GM12865 (cell line): Measurements from ENCODE around the gene ZNF784.

Source experiments
- DNase-seq: peaks from one replicate; pipeline ENCODE4 v3.0.0; 2010; ENCODE audit warnings: low read depth
- H3K4me3 ChIP-seq: 2 replicates; pipeline ENCODE4 v1.5.1; 2011; ENCODE audit warnings: mild to moderate bottlenecking, low read depth, low read length, control low read depth
- TF ChIP-seq, protein P1 (sequence below): IDR thresholded peaks from 2 replicates; pipeline ENCODE4 v1.5.1; 2011; ENCODE audit warnings: low read length, control low read depth, low read depth, inconsistent platforms; ENCODE audit not compliant: insufficient read depth; ENCODE audit errors: missing control alignments

Gene ZNF784

DNA sequence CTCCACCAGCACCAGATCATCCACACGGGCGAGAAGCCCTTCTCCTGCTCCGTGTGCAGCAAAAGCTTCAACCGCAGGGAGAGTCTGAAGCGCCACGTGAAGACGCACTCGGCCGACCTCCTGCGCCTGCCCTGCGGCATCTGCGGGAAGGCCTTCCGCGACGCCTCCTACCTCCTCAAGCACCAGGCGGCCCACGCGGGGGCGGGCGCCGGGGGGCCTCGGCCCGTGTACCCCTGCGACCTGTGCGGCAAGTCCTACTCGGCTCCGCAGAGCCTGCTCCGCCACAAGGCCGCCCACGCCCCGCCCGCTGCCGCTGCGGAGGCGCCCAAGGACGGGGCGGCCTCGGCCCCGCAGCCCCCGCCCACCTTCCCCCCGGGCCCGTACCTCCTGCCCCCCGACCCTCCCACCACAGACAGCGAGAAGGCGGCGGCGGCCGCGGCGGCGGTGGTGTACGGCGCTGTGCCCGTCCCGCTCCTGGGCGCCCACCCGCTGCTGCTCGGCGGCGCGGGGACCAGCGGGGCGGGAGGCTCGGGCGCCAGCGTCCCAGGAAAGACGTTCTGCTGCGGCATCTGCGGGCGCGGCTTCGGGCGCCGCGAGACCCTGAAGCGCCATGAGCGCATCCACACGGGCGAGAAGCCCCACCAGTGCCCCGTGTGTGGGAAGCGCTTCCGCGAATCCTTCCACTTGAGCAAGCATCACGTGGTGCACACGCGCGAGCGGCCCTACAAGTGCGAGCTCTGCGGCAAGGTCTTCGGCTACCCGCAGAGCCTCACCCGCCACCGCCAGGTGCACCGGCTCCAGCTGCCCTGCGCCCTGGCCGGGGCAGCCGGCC lies 9.4 kb downstream of the ZNF784 start:
- TF ChIP-seq, protein P1, sequence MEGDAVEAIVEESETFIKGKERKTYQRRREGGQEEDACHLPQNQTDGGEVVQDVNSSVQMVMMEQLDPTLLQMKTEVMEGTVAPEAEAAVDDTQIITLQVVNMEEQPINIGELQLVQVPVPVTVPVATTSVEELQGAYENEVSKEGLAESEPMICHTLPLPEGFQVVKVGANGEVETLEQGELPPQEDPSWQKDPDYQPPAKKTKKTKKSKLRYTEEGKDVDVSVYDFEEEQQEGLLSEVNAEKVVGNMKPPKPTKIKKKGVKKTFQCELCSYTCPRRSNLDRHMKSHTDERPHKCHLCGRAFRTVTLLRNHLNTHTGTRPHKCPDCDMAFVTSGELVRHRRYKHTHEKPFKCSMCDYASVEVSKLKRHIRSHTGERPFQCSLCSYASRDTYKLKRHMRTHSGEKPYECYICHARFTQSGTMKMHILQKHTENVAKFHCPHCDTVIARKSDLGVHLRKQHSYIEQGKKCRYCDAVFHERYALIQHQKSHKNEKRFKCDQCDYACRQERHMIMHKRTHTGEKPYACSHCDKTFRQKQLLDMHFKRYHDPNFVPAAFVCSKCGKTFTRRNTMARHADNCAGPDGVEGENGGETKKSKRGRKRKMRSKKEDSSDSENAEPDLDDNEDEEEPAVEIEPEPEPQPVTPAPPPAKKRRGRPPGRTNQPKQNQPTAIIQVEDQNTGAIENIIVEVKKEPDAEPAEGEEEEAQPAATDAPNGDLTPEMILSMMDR = no peak
- H3K4me3 ChIP-seq = no peak overlapping the region
- no peak for DNase-seq

DNA sequence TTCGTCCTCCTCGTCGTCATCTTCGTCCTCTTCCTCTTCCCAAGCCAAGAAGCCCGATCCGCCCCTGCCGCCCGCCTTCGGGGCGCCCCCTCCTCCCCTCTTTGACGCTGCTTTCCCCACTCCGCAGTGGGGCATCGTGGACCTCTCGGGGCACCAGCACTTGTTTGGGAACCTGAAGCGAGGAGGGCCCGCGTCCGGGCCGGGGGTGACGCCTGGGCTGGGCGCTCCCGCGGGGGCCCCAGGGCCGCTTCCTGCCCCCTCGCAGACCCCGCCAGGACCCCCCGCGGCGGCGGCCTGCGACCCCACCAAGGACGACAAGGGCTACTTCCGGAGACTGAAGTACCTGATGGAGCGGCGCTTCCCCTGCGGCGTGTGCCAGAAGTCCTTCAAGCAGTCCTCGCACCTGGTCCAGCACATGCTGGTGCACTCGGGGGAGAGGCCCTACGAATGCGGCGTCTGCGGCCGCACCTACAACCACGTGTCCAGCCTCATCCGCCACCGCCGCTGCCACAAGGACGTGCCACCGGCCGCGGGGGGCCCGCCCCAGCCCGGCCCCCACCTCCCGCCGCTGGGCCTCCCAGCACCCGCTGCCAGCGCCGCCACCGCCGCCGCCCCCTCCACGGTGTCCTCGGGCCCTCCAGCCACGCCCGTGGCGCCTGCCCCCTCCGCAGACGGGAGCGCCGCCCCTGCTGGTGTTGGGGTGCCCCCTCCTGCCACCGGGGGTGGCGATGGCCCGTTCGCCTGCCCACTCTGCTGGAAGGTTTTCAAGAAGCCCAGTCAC lies 10.2 kb downstream of the ZNF784 start:
- no peak overlapping the region for H3K4me3 ChIP-seq
- TF ChIP-seq, protein P1 = no peak
- no peak for DNase-seq

GRCh38 chr19:55613396-55613795 lies 11.0 kb downstream of the ZNF784 start:
- H3K4me3 ChIP-seq = no peak overlapping the region
- no peak for DNase-seq
- TF ChIP-seq, protein P1 = no peak

GRCh38 chr19:55611983-55612645 lies 12.3 kb downstream of the ZNF784 start:
- DNase-seq = no peak
- TF ChIP-seq, protein P1 = no peak
- H3K4me3 ChIP-seq = no peak overlapping the region

DNA sequence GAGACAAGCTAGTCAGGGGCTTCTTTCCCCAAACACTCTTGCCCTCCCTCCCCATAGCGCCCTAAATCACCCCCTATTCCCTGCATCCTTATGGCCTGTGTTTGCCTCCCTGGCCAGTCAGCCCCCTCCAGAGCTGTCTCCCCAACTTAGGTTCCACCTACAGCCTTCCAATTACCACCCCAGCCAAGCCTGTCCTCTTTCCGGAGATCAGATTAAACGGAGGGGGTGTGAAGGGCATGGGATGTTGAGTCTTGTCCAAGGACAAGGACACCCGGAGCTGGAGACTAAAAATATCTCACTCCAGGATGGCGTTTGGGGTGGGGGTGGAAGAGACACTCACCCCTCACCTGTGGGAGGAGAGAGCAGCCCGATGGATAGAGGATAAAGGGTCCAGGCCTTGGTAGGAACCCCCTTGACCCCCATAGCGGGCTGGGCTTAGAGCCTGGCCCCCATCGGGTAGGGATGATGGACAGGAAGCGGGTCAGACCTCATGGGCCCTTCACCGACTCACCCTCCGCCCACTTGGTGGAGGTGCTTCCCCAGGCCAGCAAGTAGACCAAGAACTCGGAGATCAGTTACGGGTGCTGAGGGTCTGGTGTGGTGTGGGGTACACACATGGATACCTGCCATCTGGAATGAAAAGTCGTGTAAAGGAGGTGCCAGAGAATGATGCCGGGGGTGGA lies 12.9 kb downstream of the ZNF784 start:
- TF ChIP-seq, protein P1 = no peak
- no peak overlapping the region for H3K4me3 ChIP-seq
- no peak for DNase-seq

- TF ChIP-seq, protein P1 = no peak
- DNase-seq = no peak
- H3K4me3 ChIP-seq = no peak overlapping the region
Observed at GRCh38 chr19:55609326-55609725, 15.0 kb downstream of the ZNF784 start.
